GM21576 (cell line): ENCODE measurements around the gene MTG2.

Experiments used
- ATAC-seq: cut with Tn5 transposase; IDR thresholded peaks from one replicate; pipeline ENCODE4 v1.9.1; 2021; ENCODE audit warnings: mild to moderate bottlenecking, moderate library complexity; ENCODE audit not compliant: unreplicated experiment

Gene MTG2

DNA sequence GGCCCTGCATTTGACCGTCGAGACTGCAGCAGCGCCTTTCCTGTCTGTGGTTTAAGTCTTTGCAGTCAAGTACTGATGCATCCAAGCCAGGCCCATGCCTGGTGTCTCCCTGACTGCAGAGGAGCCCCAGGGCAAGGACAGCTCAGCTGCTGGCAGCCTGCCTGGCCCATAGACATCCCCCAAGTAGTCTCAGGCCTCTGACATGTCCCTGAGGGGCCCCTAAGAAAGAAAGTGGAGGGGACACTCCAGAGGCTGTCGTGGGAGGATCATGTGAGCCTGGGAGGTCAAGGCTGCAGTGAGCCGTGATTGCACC, 19.2 kb downstream of the MTG2 start:
- no peak for ATAC-seq

GRCh38 chr20:62202676-62203377, 20.0 kb downstream of the MTG2 start:
- ATAC-seq: no peak

DNA sequence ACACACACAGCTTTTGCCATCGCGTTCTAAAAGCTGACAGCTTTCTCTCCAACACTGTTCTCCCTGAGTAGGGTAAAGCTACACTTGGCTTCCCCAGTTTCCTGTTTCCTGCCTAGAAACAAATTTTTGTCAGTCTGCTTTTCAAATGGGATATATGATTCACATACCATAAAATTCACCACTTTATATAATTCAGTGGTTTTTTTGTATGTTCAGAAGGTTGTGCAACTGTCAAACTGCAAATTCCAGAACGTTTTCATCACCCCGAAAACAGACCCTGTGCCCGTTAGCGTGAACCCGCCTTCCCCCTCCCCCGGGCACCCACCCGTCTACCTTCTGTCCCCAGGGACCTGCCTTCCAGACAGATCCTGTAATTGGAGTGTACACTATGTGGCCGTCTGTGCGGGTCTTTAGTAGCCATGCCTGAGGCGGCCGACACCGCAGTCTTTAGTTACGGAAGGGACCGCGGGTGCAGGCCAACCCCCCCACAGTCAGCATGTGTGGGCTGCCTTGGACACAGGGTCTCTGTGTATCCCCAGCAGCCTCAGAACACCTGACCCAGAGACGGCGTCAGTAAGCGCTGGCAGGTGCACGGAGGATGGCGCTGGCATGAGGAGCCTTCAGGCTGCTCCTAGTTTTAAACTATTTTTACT, 20.7 kb downstream of the MTG2 start:
- ATAC-seq: no peak

GRCh38 chr20:62205618-62206387, 23.0 kb downstream of the MTG2 start:
- no peak for ATAC-seq

DNA sequence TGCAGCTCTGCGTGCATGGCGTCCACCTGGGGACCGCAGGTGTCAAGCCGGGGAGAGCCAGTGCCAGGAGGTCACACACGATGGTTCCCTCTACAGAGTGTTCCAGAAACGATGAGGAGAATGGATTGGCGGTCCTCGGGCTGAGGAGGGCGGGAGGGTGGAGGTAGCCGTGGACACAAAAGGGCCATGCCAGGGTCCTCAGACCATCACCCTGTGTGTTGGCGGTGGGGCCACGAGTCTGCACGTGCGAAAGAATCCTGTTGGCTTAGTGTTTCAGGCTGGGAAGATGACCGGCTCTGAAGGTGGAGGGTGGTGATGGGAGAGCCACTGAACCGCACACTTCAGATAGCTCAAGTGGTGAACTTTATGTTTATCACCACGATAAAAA, 23.6 kb downstream of the MTG2 start:
- no peak for ATAC-seq

- no peak for ATAC-seq
These were observed 25.4 kb downstream of the MTG2 start for GRCh38 chr20:62208061-62208794.

- no peak for ATAC-seq
These were observed 26.2 kb downstream of the MTG2 start for GRCh38 chr20:62208795-62209755.

GRCh38 chr20:62209850-62210495, 27.1 kb downstream of the MTG2 start:
- no peak for ATAC-seq

DNA sequence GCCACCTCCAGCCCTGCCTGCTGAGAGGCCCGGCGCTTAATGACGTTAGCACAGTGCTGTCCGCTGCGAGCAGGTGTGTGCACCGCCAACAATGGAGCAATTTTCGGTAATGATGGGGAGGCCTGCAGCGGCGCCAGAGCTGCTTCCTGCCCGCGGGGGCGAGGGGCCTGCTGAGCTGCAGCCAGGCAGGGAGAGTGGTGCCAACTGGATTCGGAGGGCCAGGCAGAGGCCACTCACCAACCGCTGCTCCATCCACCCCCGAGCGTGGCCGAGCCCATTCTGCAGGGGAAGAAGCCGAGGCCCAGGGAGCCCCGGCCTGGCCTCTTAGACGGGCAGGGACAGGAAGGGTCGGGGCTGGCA, 27.6 kb downstream of the MTG2 start:
- no peak for ATAC-seq

- ATAC-seq: no peak
These were observed 28.4 kb downstream of the MTG2 start for GRCh38 chr20:62211216-62211615.

- no peak for ATAC-seq
These were observed 29.0 kb downstream of the MTG2 start for GRCh38 chr20:62211769-62212288.

DNA sequence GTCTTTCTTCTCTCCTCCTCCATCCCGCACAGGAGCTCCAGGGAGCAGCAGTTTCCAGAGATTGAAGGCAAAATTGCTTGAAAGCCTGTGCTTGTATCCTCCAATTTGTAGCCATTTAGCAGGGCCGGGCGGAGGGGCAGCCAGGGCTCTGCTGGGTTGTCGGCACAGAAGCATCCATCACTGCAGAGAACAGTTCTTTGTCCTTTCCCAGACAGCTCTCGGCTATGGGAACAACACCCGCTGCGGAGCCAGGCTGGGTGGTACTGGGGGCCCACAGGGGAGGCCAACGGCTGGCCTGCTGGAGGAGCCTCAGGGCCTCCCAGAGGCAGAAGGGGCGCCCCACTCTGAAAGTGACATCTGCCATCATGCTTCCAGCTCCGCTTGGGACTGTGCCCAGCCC, 29.5 kb downstream of the MTG2 start:
- no peak for ATAC-seq

- no peak for ATAC-seq
These were observed 31.2 kb downstream of the MTG2 start for GRCh38 chr20:62214067-62214466.

DNA sequence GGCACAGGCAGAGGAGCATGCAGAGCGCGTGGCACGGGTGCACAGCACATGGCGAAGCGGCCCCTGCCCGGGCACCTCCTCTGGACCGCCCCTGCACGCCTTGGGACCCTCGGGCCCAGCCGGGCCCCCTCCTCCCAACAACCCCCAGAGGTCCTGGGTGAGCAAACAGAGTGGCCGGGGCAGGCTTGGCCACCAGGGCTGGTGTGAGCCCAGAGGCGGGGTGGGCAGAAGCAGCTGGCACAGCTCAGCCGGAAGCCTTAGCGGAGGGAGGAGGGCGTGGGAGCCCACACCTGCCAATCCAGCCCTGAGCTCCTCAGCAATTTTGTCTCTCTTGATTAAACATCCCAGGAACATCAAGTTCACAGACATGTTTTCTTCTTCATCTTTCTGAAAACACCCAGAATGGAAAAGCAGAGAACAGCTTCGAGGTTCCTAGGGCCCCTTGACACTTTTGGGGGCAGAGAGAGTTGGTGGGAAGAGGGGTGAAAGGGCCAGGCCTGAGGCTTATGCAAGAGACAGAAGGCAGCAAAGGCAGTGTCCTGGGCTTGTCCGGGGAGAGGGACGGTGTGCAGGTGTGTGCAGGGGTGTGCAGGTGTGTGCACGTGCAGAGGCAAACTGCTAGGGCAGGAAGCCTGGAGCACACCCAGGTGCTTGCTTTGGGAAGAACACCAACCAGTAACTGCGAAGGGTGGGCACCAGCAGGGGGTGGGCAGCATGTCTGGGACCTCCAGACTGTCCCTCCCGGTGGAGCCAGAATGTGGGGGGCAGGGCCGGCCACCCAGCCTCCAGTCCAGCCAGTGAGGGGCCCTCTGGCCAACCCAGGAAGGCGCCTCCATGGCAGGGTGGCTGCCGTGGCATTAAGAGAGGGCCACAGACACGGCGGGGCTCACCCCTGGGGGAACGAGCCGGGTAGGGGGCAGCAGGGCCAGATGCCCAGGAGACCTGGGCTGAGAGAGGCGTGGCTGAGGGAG, 32.5 kb downstream of the MTG2 start:
- no peak for ATAC-seq

DNA sequence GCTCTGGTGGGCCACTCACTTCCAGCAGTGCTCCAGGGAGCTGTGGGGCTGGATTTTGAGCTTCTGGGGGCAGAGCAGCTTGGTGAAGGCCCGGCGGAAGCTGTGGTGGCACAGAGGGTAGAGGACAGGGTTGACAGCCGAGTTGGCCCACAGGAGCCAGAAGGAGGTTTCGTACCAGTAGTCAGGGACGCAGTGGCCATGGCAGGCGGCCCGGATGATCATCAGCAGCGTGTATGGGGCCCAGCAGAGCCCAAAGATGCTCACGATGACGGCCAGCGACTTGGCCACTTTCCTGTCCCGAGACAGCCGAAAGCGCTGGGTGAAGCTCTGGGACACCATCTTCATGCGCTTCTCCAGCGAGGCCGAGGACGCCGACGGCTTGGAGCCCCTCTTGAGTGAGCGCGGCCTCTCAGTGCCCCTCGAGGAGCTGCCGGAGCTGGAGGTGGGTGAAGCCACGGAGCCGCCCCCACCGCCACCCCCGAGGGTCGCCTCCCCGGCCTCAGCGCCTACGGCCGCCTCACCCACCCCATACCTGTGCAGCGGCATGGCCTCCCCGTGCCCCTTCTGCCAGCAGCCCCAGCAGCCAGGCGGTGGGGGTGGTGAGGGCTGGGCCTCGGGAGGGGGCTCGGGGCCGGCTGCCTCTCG, 33.3 kb downstream of the MTG2 start:
- ATAC-seq: no peak

GRCh38 chr20:62216636-62217566, 34.1 kb downstream of the MTG2 start:
- ATAC-seq: no peak
